GM12878 (cell line): ENCODE measurements around the gene RAB8A. TPM values are rescaled to one million over a fixed set of nuclear protein-coding genes. Genes with fewer than 3 reads are reported as not detected.
A peak's percentile ranks its signal among the peaks of the same experiment; 100 is the strongest.

Experiments
- ATAC-seq: fragments of 200-7000 bp; cut with Tn5 transposase; 3 replicates; pipeline ENCODE4 v1.9.1; 2020; ENCODE audit warnings: mild to moderate bottlenecking, moderate library complexity
- BruUV-seq: library from RNA; stranded (reverse); fragments of 400-500 nt; replicated peaks from 2 replicates; lab custom pipeline; 2021; lab: Mats Ljungman, UMichigan
- CTCF ChIA-PET: fragments of 300-600 bp; sonication (Branson Sonifier 250); formaldehyde crosslinking; extraction: SDS; loops from one replicate; lab custom pipeline; 2021; ENCODE audit warnings: inconsistent platforms; lab: Yijun Ruan, JAX
- POLR2A ChIA-PET: fragments of 350-600 bp; formaldehyde crosslinking; extraction: SDS; loops from one replicate; lab custom pipeline; 2021; ENCODE audit warnings: inconsistent platforms; lab: Charles Lee
- RAD21 ChIA-PET: fragments of 300-600 bp; sonication (Branson Sonifier 250); formaldehyde crosslinking; loops from one replicate; lab custom pipeline; 2023; ENCODE audit warnings: antibody characterized with exemption; ENCODE audit not compliant: unreplicated experiment; lab: Charles Lee
- SMC1A ChIA-PET: fragments of 300-600 bp; sonication (Branson Sonifier 250); formaldehyde crosslinking; loops from one replicate; lab custom pipeline; 2023; ENCODE audit not compliant: unreplicated experiment, uncharacterized antibody; lab: Charles Lee
- DNase-seq: peaks from one replicate; pipeline ENCODE4 v3.0.0-alpha.2; 2011; ENCODE audit warnings: low read depth, low spot score
- FAIRE-seq: peaks from 3 replicates; lab custom pipeline; 2011; peaks lifted over from hg19 to GRCh38; lab: Jason Lieb, UNC
- H2AFZ ChIP-seq: 2 replicates; pipeline ENCODE4 v1.6.0; 2011; ENCODE audit warnings: low read depth, low read length, control low read depth; ENCODE audit not compliant: control insufficient read depth
- H3K27ac ChIP-seq: 2 replicates; pipeline ENCODE4 v1.5.1; 2011; ENCODE audit warnings: control low read depth; ENCODE audit not compliant: control insufficient read depth, insufficient read depth
- H3K27me3 ChIP-seq, 2 experiments: replicated peaks in 1 of 2; 2 replicates each; pipeline versions ENCODE4 v1.6.0 to v1.6.1; 2011; ENCODE audit warnings: low read length in 1 of 2; ENCODE audit not compliant: control insufficient read depth in 2 of 2, insufficient read depth in 2 of 2
- H3K36me3 ChIP-seq, 2 experiments: 2 replicates each; pipeline ENCODE4 v1.5.1; 2011; ENCODE audit warnings: low read length in 1 of 2; ENCODE audit not compliant: control insufficient read depth in 2 of 2, insufficient read depth in 2 of 2
- H3K4me1 ChIP-seq: 2 replicates; pipeline ENCODE4 v1.6.1; 2011; ENCODE audit warnings: mild to moderate bottlenecking, low read length, moderate library complexity, mixed read lengths; ENCODE audit not compliant: control insufficient read depth, insufficient read depth
- H3K4me2 ChIP-seq: 2 replicates; pipeline ENCODE4 v1.6.0; 2011; ENCODE audit warnings: control low read depth; ENCODE audit not compliant: control insufficient read depth, insufficient read depth
- H3K4me3 ChIP-seq: fragments of 200-600 bp; sonication (generic); 2 replicates; pipeline ENCODE4 v1.5.1; 2016
- H3K79me2 ChIP-seq: 2 replicates; pipeline ENCODE4 v1.6.0; 2011; ENCODE audit warnings: low read length; ENCODE audit not compliant: control insufficient read depth, insufficient read depth
- H3K9ac ChIP-seq: 2 replicates; pipeline ENCODE4 v1.8.0; 2011; ENCODE audit warnings: low read length, control low read depth, mixed read lengths; ENCODE audit not compliant: control insufficient read depth, insufficient read depth
- H3K9me3 ChIP-seq: replicated peaks from 3 replicates; pipeline ENCODE4 v1.5.1; 2011; ENCODE audit warnings: mild to moderate bottlenecking, low read length; ENCODE audit not compliant: control insufficient read depth, insufficient read depth
- H4K20me1 ChIP-seq: 2 replicates; pipeline ENCODE4 v1.6.0; 2011; ENCODE audit not compliant: control insufficient read depth, insufficient read depth
- CHD4 ChIP-seq: fragments of 200-600 bp; sonication (generic); IDR thresholded peaks from 2 replicates; pipeline ENCODE4 v1.6.1; 2016; ENCODE audit warnings: mild to moderate bottlenecking
- GATAD2B ChIP-seq: fragments of 450-650 bp; conservative IDR thresholded peaks from 2 replicates; pipeline ENCODE4 v1.6.1; 2017; ENCODE audit warnings: low read depth, mild to moderate bottlenecking, moderate library complexity
- HDGF ChIP-seq: fragments of 450-650 bp; IDR thresholded peaks from 2 replicates; pipeline ENCODE4 v1.6.1; 2016; ENCODE audit warnings: antibody characterized with exemption
- IRF4 ChIP-seq: IDR thresholded peaks from 2 replicates; pipeline ENCODE4 v1.6.1; 2011; ENCODE audit warnings: low read depth, low read length
- NR2C2 ChIP-seq: IDR thresholded peaks from 2 replicates; pipeline ENCODE4 v1.6.1; 2011; ENCODE audit warnings: borderline replicate concordance, low read depth; ENCODE audit not compliant: control insufficient read depth, insufficient read length
- POLR2AphosphoS5 ChIP-seq: IDR thresholded peaks from 2 replicates; pipeline ENCODE4 v1.6.1; 2011; ENCODE audit warnings: mild to moderate bottlenecking, low read length, inconsistent platforms
- RB1 ChIP-seq: fragments of 450-650 bp; formaldehyde crosslinking; IDR thresholded peaks from 2 replicates; pipeline ENCODE4 v1.6.1; 2017; ENCODE audit warnings: mild to moderate bottlenecking, borderline replicate concordance
- RELA ChIP-seq: fragments of 450-650 bp; IDR thresholded peaks from 2 replicates; pipeline ENCODE4 v1.8.0; 2014; ENCODE audit warnings: borderline replicate concordance; ENCODE audit not compliant: partially characterized antibody
- SMARCA5 ChIP-seq: fragments of 450-650 bp; IDR thresholded peaks from 2 replicates; pipeline ENCODE4 v1.6.1; 2017; ENCODE audit warnings: mild to moderate bottlenecking
- SMC3 ChIP-seq: IDR thresholded peaks from 2 replicates; pipeline ENCODE4 v1.6.1; 2011; ENCODE audit warnings: low read length, improper control_type of control experiment, borderline replicate concordance
- SP1 ChIP-seq: IDR thresholded peaks from one replicate; pipeline ENCODE4 v1.6.1; 2011; ENCODE audit warnings: low read depth, low read length
- YY1 ChIP-seq: IDR thresholded peaks from 2 replicates; pipeline ENCODE4 v1.6.1; 2011; ENCODE audit warnings: low read depth, mild to moderate bottlenecking, low read length
- ZNF592 ChIP-seq: fragments of 450-650 bp; IDR thresholded peaks from 2 replicates; pipeline ENCODE4 v1.6.1; 2017; ENCODE audit warnings: mild to moderate bottlenecking, moderate library complexity
- ZZZ3 ChIP-seq: IDR thresholded peaks from 2 replicates; pipeline ENCODE4 v1.6.1; 2011; ENCODE audit warnings: low read depth; ENCODE audit not compliant: control insufficient read depth, insufficient read length
- WGBS: methylation state at CpG from one replicate; pipeline ENCODE4 v1.1.6; 2016; ENCODE audit warnings: low lambda C conversion rate; ENCODE audit not compliant: insufficient replicate concordance, insufficient coverage; ENCODE audit errors: missing lambda C conversion rate; 5-methylcytosine and 5-hydroxymethylcytosine counted together
- in situ Hi-C: fragments of 300-500 bp; cut with MboI; formaldehyde crosslinking; loops from 9 replicates; pipeline ENCODE4 v1.14.3; 2018; ENCODE audit warnings: mixed read lengths
- intact Hi-C: fragments of 100-400 bp; cut with micrococcal nuclease; formaldehyde crosslinking; loops from one replicate; pipeline ENCODE4 v1.14.2; 2022; ENCODE audit not compliant: unreplicated experiment
- polyA plus RNA-seq, 11 experiments: library from polyadenylated mRNA; depleted of rRNA in 4 of 11; unstranded in 6 of 11; stranded (reverse) in 5 of 11; fragments of >200 nt; fragmentation: Nextera tagmentation in 4 of 11; fragmentation: Illumina TruSeq in 1 of 11; extraction: Ambion mirVana in 4 of 11; extraction: Trizol in 1 of 11; gene quantifications; 1 replicate in 1 of 11; 2 replicates in 10 of 11; pipeline versions ENCODE4 v1.2.1 to v1.2.3, GENCODE V29; 2011 to 2016; ENCODE audit warnings: inconsistent platforms in 2 of 11, missing spikeins in 2 of 11, low read depth in 1 of 11
- total RNA-seq, 4 experiments: library from RNA; depleted of rRNA in 3 of 4; stranded (reverse); fragments of >200 nt in 3 of 4; fragmentation: Illumina TruSeq in 1 of 4; extraction: Trizol in 1 of 4; gene quantifications; 2 replicates each; pipeline versions ENCODE4 v1.2.1 to v1.2.3, GENCODE V29; 2013 to 2021

The RAB8A gene
- total and polyA plus RNA-seq, 10 of the 15 experiments (the other 5 are each of a cell fraction or from before 2014, with no cell fraction given), result 23.9 to 314 (median 185) TPM

GRCh38 chr19:16131648-16132047, 20.0 kb downstream of the RAB8A start:
- ChIA-PET RAD21 (no interaction called here), CTCF (no interaction called here), SMC1A (no interaction called here), POLR2A (interaction anchor here (5.4 kb wide), 1 partner anchor 13 kb away, joined by 32 read pairs; the partner anchor contains the start of gene HSH2D)
- DNase-seq (no peak), FAIRE-seq (no peak), ATAC-seq (no peak)
- H3K9me3 ChIP-seq, result no peaks in the 10 kb centered on the region; the same call in 2 of the 3 replicates
- H3K9ac ChIP-seq, result no peak overlapping the region
- H2AFZ ChIP-seq, result no peak overlapping the region
- TF ChIP-seq RELA, result no peak
- TF ChIP-seq HDGF, result 0 out of 2 replicates have a peak, but pooled peaks have one; percentile 81
- no peak for TF ChIP-seq SMC3
- no peak for TF ChIP-seq IRF4
- TF ChIP-seq POLR2AphosphoS5, result peak; percentile 56; the same call in 1 of the 2 replicates
- no peak overlapping the region for H3K27ac ChIP-seq
- H3K4me2 ChIP-seq, result no peak overlapping the region
- H3K4me3 ChIP-seq, result no peak overlapping the region
- no peaks in the 10 kb centered on the region for H3K27me3 ChIP-seq
- in situ Hi-C loops, result no loop called here
- H4K20me1 ChIP-seq, result no peaks in the 10 kb centered on the region
- peaks cover 30 to 54% of the 10 kb centered on the region in 2 experiments for H3K36me3 ChIP-seq
- H3K4me1 ChIP-seq, result peaks cover 29% of the 10 kb centered on the region
- intact Hi-C loops, result no loop called here
- WGBS, result 85% methylated on average over 3 of the region's 3 CpGs
- no peaks in the 10 kb centered on the region; the same call in 1 of the 2 replicates for H3K79me2 ChIP-seq
- BruUV-seq, result no TSS peak

GRCh38 chr19:16133818-16134217, 22.1 kb downstream of the RAB8A start:
- FAIRE-seq, result no peak
- CTCF ChIA-PET, result interaction anchor here (1.3 to 3.8 kb wide), 4 partner anchors 10 to 51 kb away, joined by 3 to 14 read pairs (median 6); partner anchors contain the start of genes FAM32A and HSH2D
- TF ChIP-seq SMARCA5 (no peak), RELA (no peak), SP1 (no peak), YY1 (no peak), GATAD2B (no peak), IRF4 (no peak), CHD4 (no peak), NR2C2 (no peak), RB1 (no peak), ZZZ3 (no peak), ZNF592 (no peak)

More at GRCh38 chr19:16133818-16134217, 22.1 kb downstream of the RAB8A start:
- H3K36me3 ChIP-seq, result peaks cover 27 to 35% of the 10 kb centered on the region in 2 experiments
- POLR2A ChIA-PET, result interaction anchor here (0.6 to 5.4 kb wide), 5 partner anchors 10 to 1572 kb away, joined by 4 to 32 read pairs (median 5); partner anchors contain the start of gene HSH2D
- intact Hi-C loops (no loop called here), in situ Hi-C loops (no loop called here)
- H3K9me3 ChIP-seq, result no peaks in the 10 kb centered on the region; the same call in 2 of the 3 replicates
- BruUV-seq, result no TSS peak
- ATAC-seq, result no peak; the same call in 2 of the 3 replicates
- H2AFZ ChIP-seq, result no peak overlapping the region
- RAD21 ChIA-PET, result interaction anchor here (1.0 kb wide), 1 partner anchor 11 kb away, joined by 3 read pairs; no protein-coding TSS in a partner anchor
- no peaks in the 10 kb centered on the region for H4K20me1 ChIP-seq
- H3K27me3 ChIP-seq, result no peaks in the 10 kb centered on the region
- no peak overlapping the region for H3K4me3 ChIP-seq
- H3K4me2 ChIP-seq, result 0 out of 2 replicates have a peak overlapping the region, but pooled peaks have one; percentile 5
- SMC1A ChIA-PET, result interaction anchor here (0.6 to 1.6 kb wide), 6 partner anchors 10 to 92 kb away, joined by 3 to 6 read pairs (median 4); no protein-coding TSS in a partner anchor
- H3K4me1 ChIP-seq, result peaks cover 34% of the 10 kb centered on the region
- peak overlapping the region; percentile 29; the same call in 1 of the 2 replicates for H3K27ac ChIP-seq
- no peak overlapping the region for H3K9ac ChIP-seq
- 73% methylated on average over 4 of the region's 4 CpGs for WGBS
- DNase-seq, result no peak
- H3K79me2 ChIP-seq, result no peaks in the 10 kb centered on the region; the same call in 1 of the 2 replicates
